K562 (cell line): ENCODE measurements around the gene RNU11. TPM values are rescaled to one million over a fixed set of nuclear protein-coding genes. Genes with fewer than 3 reads are reported as not detected.

Source experiments
- ARID1B ChIP-seq: fragments of 450-650 bp; IDR thresholded peaks from 2 replicates; pipeline ENCODE4 v1.6.1; 2016; ENCODE audit warnings: antibody characterized with exemption, mild to moderate bottlenecking, inconsistent platforms
- CBFA2T3 ChIP-seq: fragments of 450-650 bp; IDR thresholded peaks from 2 replicates; pipeline ENCODE4 v1.6.1; 2017
- CCAR2 ChIP-seq: fragments of 200-400 bp; formaldehyde crosslinking; IDR thresholded peaks from 2 replicates; pipeline ENCODE4 v1.6.1; 2017; ENCODE audit warnings: mild to moderate bottlenecking, low read depth, low read length
- HMG20B ChIP-seq: fragments of 250-450 bp; sonication (Bioruptor Pico); IDR thresholded peaks from 2 replicates; pipeline ENCODE4 v1.5.0; 2021; ENCODE audit warnings: mild to moderate bottlenecking
- HNRNPH1 ChIP-seq: fragments of 200-400 bp; formaldehyde crosslinking; optimal IDR thresholded peaks from 2 replicates; pipeline ENCODE3; 2017; ENCODE audit warnings: low read depth, mild to moderate bottlenecking, low read length, moderate library complexity
- MBD2 ChIP-seq: sonication (generic); IDR thresholded peaks from 2 replicates; pipeline ENCODE4 v1.6.1; 2016; ENCODE audit warnings: low read depth, borderline replicate concordance
- MEIS2 ChIP-seq: fragments of 450-650 bp; IDR thresholded peaks from 2 replicates; pipeline ENCODE4 v1.6.1; 2014; ENCODE audit warnings: mild to moderate bottlenecking; ENCODE audit not compliant: partially characterized antibody
- MTA2 ChIP-seq: fragments of 450-650 bp; IDR thresholded peaks from 2 replicates; pipeline ENCODE4 v1.6.1; 2016; ENCODE audit warnings: low read depth
- NCOA1 ChIP-seq: fragments of 450-650 bp; IDR thresholded peaks from 2 replicates; pipeline ENCODE4 v1.6.1; 2016; ENCODE audit warnings: low read depth
- NCOA4 ChIP-seq: fragments of 450-650 bp; IDR thresholded peaks from 2 replicates; pipeline ENCODE4 v1.6.1; 2018; ENCODE audit warnings: mild to moderate bottlenecking; ENCODE audit not compliant: partially characterized antibody
- NCOR1 ChIP-seq: fragments of 450-650 bp; IDR thresholded peaks from 2 replicates; pipeline ENCODE4 v1.6.1; 2016; ENCODE audit warnings: mild to moderate bottlenecking, moderate library complexity
- SIX5 ChIP-seq, 2 experiments: IDR thresholded peaks; 2 replicates each; pipeline ENCODE4 v1.6.1; 2011; ENCODE audit warnings: low read length in 2 of 2, borderline replicate concordance in 1 of 2, low read depth in 1 of 2, mild to moderate bottlenecking in 1 of 2, moderate library complexity in 1 of 2; ENCODE audit not compliant: insufficient read depth in 1 of 2
- SMAD1 ChIP-seq: fragments of 150-350 bp; IDR thresholded peaks from 2 replicates; pipeline ENCODE4 v1.6.1; 2014; ENCODE audit warnings: low read length, low read depth; ENCODE audit not compliant: partially characterized antibody
- SRSF3 ChIP-seq: fragments of 200-400 bp; formaldehyde crosslinking; IDR thresholded peaks from 2 replicates; pipeline ENCODE4 v1.6.1; 2016; ENCODE audit warnings: mild to moderate bottlenecking, low read length, moderate library complexity; ENCODE audit not compliant: insufficient read depth
- STAT5A ChIP-seq: IDR thresholded peaks from 2 replicates; pipeline ENCODE4 v1.6.1; 2012; ENCODE audit warnings: low read length, inconsistent platforms, borderline replicate concordance
- TAF9B ChIP-seq: fragments of 450-650 bp; IDR thresholded peaks from 2 replicates; pipeline ENCODE4 v1.6.1; 2018; ENCODE audit warnings: mild to moderate bottlenecking; ENCODE audit not compliant: partially characterized antibody
- TFAM ChIP-seq: fragments of 250-450 bp; sonication (Bioruptor Pico); conservative IDR thresholded peaks from 2 replicates; pipeline ENCODE4 v1.5.0; 2021; ENCODE audit warnings: mild to moderate bottlenecking, moderate library complexity
- YY1 ChIP-seq, 3 experiments: IDR thresholded peaks; 2 replicates each; pipeline ENCODE4 v1.6.1; 2011; ENCODE audit warnings: low read length in 2 of 3, mild to moderate bottlenecking in 2 of 3, moderate library complexity in 2 of 3, borderline replicate concordance in 1 of 3, control low read depth in 1 of 3, low read depth in 1 of 3; ENCODE audit not compliant: insufficient read depth in 3 of 3, insufficient replicate concordance in 2 of 3, control insufficient read depth in 1 of 3, insufficient read length in 1 of 3; ENCODE audit errors: extremely low read depth in 1 of 3
- ZNF23 ChIP-seq: fragments of 250-450 bp; sonication (Bioruptor Pico); IDR thresholded peaks from 2 replicates; pipeline ENCODE4 v1.4.0; 2020; ENCODE audit warnings: mild to moderate bottlenecking
- ZNF444 ChIP-seq: fragments of 250-450 bp; sonication (Bioruptor Pico); IDR thresholded peaks from 2 replicates; pipeline ENCODE4 v1.4.0; 2020; ENCODE audit warnings: mild to moderate bottlenecking, moderate library complexity
- ZNF644 ChIP-seq: fragments of 200-800 bp; sonication (Bioruptor generic); IDR thresholded peaks from 2 replicates; pipeline ENCODE4 v1.6.1; 2016; ENCODE audit warnings: low read depth, missing genetic modification characterization, missing compliant biosample characterization
- ZNF79 ChIP-seq: fragments of 250-450 bp; sonication (Bioruptor Pico); IDR thresholded peaks from 2 replicates; pipeline ENCODE4 v1.4.0; 2020; ENCODE audit warnings: low read depth, mild to moderate bottlenecking, moderate library complexity
- polyA plus RNA-seq, 8 experiments: library from polyadenylated mRNA; depleted of rRNA in 4 of 8; stranded (reverse) in 5 of 8; unstranded in 3 of 8; fragments of >200 nt; fragmentation: Nextera tagmentation in 2 of 8; fragmentation: Illumina TruSeq in 1 of 8; extraction: Ambion mirVana in 2 of 8; extraction: Trizol in 1 of 8; gene quantifications; 2 replicates each; pipeline versions ENCODE4 v1.2.1 to v1.2.3, GENCODE V29; 2011 to 2014; ENCODE audit warnings: inconsistent platforms in 1 of 8, missing spikeins in 1 of 8
- total RNA-seq, 7 experiments: library from RNA; depleted of rRNA in 6 of 7; stranded (reverse); fragments of >200 nt in 6 of 7; fragmentation: Illumina TruSeq in 2 of 7; extraction: Trizol in 2 of 7; gene quantifications; 2 replicates each; pipeline versions ENCODE4 v1.2.1 to v1.2.3, GENCODE V29; 2011 to 2021; ENCODE audit warnings: low replicate concordance in 1 of 7
- TF ChIP-seq, protein P1 (sequence below): fragments of 250-450 bp; sonication (Bioruptor Pico); IDR thresholded peaks from 2 replicates; pipeline ENCODE4 v1.5.0; 2021
- TF ChIP-seq, protein P2 (sequence below): sonication (generic); formaldehyde crosslinking; IDR thresholded peaks from 2 replicates; pipeline ENCODE4 v1.8.1; 2023; ENCODE audit warnings: mild to moderate bottlenecking, missing genetic modification reagents
- TF ChIP-seq, protein P3 (sequence below): fragments of 450-650 bp; conservative IDR thresholded peaks from 2 replicates; pipeline ENCODE4 v1.6.1; 2016; ENCODE audit warnings: missing genetic modification characterization, low read depth, mild to moderate bottlenecking, missing compliant biosample characterization, moderate library complexity
- TF ChIP-seq, protein P4 (sequence below): IDR thresholded peaks from 2 replicates; pipeline ENCODE4 v1.6.1; 2012; ENCODE audit warnings: low read depth, low read length, improper control_type of control experiment, borderline replicate concordance

Gene RNU11
- total and polyA plus RNA-seq, 9 of the 15 experiments (the other 6 are each of a cell fraction or from before 2014, with no cell fraction given) = not detected

DNA sequence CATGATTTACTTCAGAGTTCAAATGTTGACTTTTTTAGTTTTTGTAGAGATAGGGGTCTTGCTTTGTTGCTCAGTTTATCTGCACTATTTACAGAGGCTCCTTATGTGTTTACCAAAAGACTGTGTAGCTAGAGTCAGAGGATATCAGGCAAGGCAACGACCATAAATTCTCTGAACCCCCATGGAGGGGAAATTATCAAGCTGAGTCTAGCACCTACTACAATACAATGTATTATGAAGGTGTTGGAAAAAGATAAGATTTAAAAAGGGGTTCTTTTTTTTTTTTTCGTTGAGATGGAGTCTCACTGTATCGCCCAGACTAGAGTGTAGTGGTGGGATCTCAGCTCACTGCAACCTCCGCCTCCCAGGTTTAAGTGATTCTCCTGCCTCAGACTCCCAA, 36.5 kb downstream of the RNU11 start (continued):
- TF ChIP-seq HNRNPH1 (no peak), ZNF644 (tag) (no peak), ZNF23 (CRISPR knock-in tag) (no peak), STAT5A (peak; percentile 19; the same call in 1 of the 2 replicates), TAF9B (no peak), SRSF3 (no peak), SMAD1 (no peak), ZNF79 (CRISPR knock-in tag) (no peak), MEIS2 (peak; percentile 26), NCOA1 (no peak), CBFA2T3 (peak; percentile 84), NCOA4 (no peak), YY1 (IDR thresholded peaks at IDR 0.05; ENCODE audit: borderline replicate concordance in 1 of 3, control insufficient read depth in 1 of 3, extremely low read depth in 1 of 3, insufficient read depth in 3 of 3, insufficient read length in 1 of 3, insufficient replicate concordance in 2 of 3, low read depth in 1 of 3, low read length in 2 of 3) (no peak), HMG20B (CRISPR knock-in tag) (no peak), SIX5 (IDR thresholded peaks at IDR 0.05; ENCODE audit: borderline replicate concordance in 1 of 2, insufficient read depth in 1 of 2, low read depth in 1 of 2, low read length in 2 of 2) (no peak), ZNF444 (no peak), MTA2 (0 out of 2 replicates have a peak, but pooled peaks have one; percentile 13), NCOR1 (peak; percentile 54), CCAR2 (no peak), ARID1B (peak; percentile 66), TFAM (CRISPR knock-in tag) (no peak), MBD2 (no peak)
- TF ChIP-seq, protein P1, sequence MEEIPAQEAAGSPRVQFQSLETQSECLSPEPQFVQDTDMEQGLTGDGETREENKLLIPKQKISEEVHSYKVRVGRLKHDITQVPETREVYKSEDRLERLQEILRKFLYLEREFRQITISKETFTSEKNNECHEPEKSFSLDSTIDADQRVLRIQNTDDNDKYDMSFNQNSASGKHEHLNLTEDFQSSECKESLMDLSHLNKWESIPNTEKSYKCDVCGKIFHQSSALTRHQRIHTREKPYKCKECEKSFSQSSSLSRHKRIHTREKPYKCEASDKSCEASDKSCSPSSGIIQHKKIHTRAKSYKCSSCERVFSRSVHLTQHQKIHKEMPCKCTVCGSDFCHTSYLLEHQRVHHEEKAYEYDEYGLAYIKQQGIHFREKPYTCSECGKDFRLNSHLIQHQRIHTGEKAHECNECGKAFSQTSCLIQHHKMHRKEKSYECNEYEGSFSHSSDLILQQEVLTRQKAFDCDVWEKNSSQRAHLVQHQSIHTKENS (CRISPR knock-in tag) = no peak
- TF ChIP-seq, protein P2, sequence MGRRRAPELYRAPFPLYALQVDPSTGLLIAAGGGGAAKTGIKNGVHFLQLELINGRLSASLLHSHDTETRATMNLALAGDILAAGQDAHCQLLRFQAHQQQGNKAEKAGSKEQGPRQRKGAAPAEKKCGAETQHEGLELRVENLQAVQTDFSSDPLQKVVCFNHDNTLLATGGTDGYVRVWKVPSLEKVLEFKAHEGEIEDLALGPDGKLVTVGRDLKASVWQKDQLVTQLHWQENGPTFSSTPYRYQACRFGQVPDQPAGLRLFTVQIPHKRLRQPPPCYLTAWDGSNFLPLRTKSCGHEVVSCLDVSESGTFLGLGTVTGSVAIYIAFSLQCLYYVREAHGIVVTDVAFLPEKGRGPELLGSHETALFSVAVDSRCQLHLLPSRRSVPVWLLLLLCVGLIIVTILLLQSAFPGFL (CRISPR knock-in tag) = no peak
- TF ChIP-seq, protein P3, sequence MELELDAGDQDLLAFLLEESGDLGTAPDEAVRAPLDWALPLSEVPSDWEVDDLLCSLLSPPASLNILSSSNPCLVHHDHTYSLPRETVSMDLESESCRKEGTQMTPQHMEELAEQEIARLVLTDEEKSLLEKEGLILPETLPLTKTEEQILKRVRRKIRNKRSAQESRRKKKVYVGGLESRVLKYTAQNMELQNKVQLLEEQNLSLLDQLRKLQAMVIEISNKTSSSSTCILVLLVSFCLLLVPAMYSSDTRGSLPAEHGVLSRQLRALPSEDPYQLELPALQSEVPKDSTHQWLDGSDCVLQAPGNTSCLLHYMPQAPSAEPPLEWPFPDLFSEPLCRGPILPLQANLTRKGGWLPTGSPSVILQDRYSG = no peak
- TF ChIP-seq, protein P4, sequence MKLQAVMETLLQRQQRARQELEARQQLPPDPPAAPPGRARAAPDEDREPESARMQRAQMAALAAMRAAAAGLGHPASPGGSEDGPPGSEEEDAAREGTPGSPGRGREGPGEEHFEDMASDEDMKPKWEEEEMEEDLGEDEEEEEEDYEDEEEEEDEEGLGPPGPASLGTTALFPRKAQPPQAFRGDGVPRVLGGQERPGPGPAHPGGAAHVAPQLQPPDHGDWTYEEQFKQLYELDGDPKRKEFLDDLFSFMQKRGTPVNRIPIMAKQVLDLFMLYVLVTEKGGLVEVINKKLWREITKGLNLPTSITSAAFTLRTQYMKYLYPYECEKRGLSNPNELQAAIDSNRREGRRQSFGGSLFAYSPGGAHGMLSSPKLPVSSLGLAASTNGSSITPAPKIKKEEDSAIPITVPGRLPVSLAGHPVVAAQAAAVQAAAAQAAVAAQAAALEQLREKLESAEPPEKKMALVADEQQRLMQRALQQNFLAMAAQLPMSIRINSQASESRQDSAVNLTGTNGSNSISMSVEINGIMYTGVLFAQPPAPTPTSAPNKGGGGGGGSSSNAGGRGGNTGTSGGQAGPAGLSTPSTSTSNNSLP = no peak
